Activated CD8-positive, alpha-beta memory T cell treated with anti-CD3 and anti-CD28 coated beads for 36 hours (primary cell): Measurements from ENCODE around the gene COPE. TPM values are rescaled to one million over a fixed set of nuclear protein-coding genes. Genes with fewer than 3 reads are reported as not detected.
"Not testable (repeated sequence)": the region's sequence is repeated elsewhere in the genome, so short reads cannot be mapped to it uniquely, and the experiment has no call there.

ENCODE experiments used
- CTCF ChIA-PET: fragments of 350-600 bp; sonication (Branson Sonifier 250); formaldehyde crosslinking; loops from one replicate; lab custom pipeline; 2021; ENCODE audit warnings: antibody characterized with exemption; lab: Charles Lee
- POLR2A ChIA-PET: fragments of 350-600 bp; sonication (Branson Sonifier 250); formaldehyde crosslinking; loops from one replicate; lab custom pipeline; 2021; ENCODE audit warnings: antibody characterized with exemption; lab: Charles Lee
- total RNA-seq, 2 experiments: library from RNA; stranded (reverse); gene quantifications; one replicate each; pipeline ENCODE4 v1.2.3, GENCODE V29; 2021

The COPE gene
- total RNA-seq, 2 experiments from 2014 or later: 164 to 184 TPM

DNA sequence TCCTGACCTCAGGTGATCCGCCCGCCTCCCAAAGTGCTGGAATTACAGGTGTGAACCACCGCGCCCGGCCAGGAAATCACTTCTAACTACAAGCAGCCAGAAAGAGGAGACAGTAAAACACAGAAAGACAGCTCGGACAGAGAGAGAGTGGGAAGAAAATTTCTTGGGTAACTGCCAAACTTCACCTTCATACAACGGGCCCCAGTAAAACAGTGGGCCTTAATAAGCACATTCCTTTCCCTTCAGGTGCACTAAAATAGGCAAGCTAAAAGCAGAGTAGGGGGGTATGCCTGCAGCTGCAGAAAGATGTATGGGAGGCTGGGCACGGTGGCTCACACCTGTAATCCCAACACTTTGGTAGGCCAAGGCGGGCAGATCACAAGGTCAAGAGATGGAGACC is 1.6 kb downstream of the COPE start:
- ChIA-PET CTCF (interaction anchor here (0.7 to 2.1 kb wide), 2 partner anchors 53 to 69 kb away, joined by 3 to 5 read pairs; no protein-coding TSS in a partner anchor), POLR2A (interaction anchor here (0.7 kb wide), 1 partner anchor 65 kb away, joined by 3 read pairs; no protein-coding TSS in a partner anchor)

DNA sequence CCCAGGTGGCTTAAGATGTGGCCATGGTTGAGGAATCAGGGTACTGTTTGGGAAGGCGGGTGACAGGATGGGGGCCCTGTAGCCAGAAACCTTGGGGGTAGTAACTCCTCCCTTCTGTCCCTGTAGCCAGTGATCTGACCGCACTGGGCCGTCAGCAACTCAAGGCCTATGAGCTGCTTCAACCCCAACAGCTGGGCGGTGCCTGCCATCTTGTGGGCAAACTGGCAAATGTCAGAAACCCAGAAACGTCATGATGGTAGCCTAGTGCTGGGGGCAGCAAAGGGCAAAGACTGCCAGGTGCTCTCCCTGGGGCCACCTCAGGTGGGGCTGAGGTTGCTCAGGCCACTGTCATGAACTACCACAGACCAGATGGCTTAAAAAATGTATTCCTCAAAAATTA is 3.5 kb downstream of the COPE start:
- CTCF ChIA-PET: no interaction called here
- POLR2A ChIA-PET: no interaction called here

DNA sequence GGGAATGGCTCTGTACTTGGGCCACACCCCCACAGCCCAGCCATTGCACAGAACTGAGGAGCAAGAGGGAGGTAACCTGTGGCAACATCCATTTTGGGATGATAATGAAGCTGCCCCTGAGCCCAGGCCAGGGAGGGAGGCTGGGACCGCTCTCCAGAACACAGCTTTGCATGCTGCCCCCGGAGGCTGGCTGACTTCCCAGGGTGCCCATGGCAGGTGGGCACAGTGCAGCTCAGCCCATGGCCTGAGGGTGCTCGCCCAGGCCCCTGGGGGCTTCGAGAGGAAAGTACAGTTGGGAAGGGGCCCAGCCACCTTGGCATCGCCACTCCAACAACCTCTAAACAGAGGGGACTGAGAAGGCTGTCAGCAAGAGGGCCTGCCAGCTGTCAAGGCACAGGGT is 5.7 kb downstream of the COPE start:
- ChIA-PET POLR2A (no interaction called here), CTCF (no interaction called here)

DNA sequence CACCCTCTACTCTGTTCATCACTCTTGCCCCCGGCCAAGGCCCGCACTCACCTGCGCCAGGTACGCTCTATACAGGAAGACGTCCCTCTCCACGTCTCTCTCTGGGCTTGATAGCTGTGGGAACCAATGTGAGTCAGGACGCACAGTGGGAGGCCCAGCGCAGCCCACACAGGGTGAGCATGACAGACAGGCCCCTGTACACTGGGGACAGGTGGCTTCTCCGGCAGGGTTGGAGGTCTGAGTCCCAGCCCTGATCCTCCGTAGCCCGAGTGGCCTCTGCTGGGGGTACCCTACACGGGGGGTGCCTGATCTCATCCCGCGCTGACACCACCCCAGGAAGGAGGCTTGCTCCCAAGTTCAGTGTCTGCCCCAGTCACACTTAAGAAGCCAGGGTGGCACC is 6.3 kb downstream of the COPE start:
- CTCF ChIA-PET: no interaction called here
- POLR2A ChIA-PET: no interaction called here

DNA sequence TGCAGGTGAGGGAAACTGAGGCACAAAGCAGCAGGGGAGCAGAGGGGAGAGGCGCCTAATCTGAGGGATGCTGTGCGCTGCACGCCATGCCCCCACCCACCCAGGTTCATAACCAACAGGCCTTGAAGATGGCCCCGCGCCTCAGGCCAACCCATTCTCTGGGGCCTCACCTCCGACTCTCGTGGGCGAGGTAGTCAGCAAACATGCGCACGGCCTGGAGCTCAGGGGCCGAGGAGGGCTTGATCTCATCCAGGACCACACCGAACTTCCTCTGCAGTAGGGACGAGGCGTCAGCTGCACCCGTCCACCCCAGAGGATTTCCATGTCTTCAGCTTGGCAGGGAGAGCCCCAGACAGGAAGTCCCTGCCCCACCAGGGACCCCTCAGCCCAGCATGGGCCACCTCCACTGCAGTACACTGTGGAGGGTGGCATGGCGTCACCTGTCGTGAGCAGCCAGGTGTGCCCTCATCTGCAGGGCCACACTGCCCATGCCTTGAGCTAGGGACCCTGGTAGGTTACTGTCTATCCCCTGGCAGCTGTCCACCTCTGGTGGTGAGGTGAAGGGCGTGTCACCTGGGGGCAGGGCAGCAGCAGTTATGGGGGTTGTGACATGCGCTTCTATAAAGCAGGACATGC is 8.3 kb downstream of the COPE start:
- ChIA-PET POLR2A (interaction anchor here (1.6 kb wide), 1 partner anchor 9 kb away, joined by 3 read pairs; the partner anchor contains the start of gene DDX49), CTCF (no interaction called here)

DNA sequence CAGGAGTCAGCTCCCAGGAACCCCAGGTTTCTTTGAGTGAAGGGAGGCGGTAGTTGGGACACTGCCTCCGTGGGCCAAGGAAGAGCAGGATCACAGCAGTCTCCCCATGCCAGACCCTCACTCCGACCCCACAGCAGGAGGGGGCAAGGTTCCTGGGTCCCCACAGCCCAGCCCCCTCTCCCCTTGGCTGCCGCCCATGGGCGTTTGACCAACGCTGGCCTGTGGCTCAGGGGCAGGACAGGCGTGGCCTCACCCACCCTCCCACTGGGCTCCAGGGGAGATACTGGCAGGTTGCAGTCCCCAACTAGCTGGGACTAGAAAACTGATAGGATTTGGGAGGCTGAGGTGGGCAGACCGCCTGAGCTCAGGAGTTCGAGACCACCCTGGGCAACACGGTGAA is 9.2 kb downstream of the COPE start:
- POLR2A ChIA-PET: interaction anchor here (1.6 kb wide), 1 partner anchor 10 kb away, joined by 3 read pairs; the partner anchor contains the start of gene DDX49
- CTCF ChIA-PET: no interaction called here

DNA sequence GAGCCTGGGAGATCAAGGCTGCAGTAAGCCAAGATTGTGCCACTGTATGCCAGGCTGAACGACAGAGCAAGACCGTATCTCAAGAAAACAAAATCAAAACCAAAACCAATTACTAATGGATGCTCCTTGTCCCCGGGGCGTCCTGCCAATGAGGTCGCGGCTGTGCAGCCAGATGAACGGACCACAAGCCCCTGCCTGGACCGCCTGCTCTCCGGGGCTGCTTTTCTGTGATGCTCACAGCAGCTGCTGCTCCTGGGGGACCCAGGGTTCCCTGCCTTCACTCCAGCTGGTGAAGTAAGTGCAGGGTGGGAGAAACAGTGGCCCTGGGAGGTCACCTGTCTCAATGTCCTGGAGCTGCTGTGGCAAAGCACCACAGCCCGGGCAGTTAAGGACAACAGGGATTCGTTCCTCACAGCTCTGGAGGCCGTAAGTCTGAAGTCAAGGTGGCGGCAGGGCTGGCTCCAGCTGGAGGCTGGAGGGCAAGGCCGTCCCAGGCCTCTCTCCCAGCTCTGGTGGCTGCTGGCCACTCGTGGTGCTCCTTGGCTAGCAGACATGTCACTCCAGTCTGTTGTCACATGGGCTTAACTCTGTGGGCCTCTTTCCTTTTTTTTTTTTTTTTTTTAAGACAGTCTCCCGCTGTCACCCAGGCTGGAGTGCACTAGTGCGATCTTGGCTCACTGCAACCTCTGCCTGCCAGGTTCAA is 10.1 kb downstream of the COPE start:
- ChIA-PET CTCF (no interaction called here), POLR2A (no interaction called here)

DNA sequence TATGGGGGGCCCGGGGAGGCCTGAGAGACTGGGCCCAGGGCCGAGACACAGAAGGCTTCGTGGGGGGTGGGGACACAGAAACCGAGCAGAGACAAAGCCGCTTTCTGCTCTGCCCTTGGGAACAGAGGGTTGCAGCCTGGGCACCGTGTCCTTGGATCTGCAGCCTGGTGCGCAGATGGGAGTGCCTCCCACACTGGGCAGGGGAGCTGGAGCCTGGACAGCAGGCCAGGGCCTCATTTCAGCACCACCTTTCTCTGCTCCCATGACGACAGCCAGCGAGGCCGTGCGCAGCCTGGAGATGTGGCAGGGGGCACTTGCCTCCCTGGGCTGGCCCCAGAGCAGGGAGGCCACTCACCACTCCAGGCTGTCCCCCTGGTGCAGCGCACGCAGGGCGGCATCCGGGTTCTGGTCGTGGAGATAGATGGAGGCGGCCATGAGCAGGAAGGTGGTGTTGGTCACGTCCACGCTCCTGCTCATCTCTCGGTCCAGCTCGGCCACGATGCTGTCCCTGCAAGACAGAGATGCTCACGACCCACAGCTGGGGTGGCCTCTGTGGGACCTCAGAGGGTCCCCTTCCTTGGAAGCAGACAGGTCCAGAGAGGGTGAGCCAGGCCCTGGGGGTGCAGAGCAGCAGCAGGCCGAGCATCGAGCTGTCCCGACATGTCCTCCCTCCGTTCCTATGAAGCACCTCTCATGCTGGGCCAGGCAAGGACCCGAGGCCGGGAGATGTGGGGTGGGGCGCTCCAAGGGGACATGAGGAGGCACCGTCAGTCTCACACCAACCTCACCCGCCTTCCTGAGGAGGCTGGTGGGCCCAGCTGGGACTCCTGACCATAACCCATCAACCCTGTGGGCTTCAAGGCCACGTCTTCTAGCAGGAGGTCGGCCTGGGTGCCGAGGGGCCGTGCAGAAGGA is 12.3 kb downstream of the COPE start:
- ChIA-PET CTCF (no interaction called here), POLR2A (no interaction called here)

DNA sequence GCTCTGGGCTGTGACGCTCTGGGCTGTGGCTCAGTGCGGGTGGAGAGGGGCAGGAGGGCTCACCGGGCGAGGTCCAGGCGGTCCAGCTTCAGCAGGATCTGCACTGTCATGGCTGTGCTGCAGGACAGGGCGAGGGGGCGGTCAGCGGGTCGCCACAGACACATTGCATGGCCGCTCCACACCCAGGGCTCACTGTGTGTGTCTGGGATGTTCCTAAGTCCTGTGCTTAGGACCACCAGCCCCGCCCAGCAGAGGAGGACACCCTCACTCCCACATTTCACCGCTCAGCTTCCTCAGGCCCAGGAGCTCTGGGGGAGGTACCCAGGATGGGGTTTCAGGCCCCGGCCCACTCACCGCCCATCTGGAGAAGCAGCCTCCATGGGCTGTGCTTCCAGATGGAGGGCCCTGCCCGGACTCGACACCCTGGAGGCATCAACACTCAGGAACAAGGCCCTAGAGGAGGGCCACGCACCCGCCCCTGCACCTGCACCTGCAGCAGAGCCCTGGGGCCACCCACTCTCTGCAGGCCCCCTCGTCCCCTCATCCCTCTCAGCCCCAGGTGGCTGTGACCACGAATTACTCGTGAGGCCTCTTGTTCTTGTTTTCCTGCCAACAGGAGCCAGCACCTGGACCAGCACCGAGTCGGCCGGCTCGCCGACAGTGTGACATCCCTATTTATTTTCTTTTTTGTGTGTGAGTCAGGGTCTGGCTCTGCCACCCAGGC is 13.5 kb downstream of the COPE start:
- ChIA-PET CTCF (no interaction called here), POLR2A (no interaction called here)

DNA sequence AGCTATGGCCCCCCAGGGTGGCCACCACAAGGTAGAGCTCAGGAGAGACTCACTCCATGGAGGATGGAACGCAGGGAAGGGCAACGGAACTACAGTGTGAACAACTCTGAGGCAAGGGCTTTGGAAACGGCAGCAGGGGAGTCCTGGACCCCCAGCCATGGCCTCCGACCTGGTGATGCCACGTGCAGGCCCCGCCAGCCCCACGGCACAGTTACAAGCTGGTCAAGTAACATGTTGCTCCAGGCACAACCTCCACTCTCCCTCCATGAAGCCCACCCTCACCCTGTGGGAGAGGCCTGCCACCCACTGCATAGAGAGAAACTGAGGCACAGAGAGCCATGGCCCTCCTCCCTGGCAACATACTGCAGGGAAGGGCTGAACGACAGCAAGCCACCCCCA is 14.1 kb downstream of the COPE start:
- ChIA-PET POLR2A (no interaction called here), CTCF (interaction anchor here (1.2 to 1.5 kb wide), 2 partner anchors 25 to 316 kb away, joined by 3 to 4 read pairs; partner anchors contain the start of gene REX1BD)

DNA sequence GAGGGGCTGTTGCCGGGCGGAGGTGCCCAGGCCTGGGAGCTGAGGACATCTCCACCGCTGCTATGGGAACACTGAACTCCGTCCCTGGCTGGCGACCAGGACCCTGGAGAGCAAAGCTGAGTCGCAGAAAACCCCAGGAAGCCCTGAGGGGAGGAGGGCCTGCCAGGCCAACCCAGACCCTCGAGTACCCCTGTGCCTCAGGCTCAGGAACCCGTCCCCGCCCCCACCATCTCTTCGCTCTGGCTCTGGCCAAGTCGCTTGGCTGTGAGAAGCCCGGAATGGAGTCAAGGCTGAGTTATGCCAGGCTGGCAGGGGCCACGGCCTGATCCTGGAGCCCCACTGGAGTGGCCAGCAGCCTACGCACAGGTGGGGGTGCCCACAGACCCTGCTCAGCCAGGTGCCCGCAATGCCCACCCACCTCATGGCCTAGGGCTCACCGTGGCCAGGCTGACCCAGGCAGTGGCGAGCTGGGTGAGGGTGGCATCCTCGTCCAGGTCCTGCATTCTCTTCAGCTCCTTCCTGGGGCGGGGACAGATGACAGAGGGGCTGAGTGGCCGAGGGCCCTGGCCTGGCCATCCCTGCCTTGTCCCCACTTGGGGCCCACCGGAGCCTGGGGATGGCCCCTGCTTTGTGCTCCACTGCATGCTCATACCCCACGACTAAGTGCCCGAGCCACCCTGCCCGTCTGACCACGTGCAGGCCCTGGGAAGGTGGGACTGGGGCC is 14.7 kb downstream of the COPE start:
- CTCF ChIA-PET: interaction anchor here (1.2 to 1.5 kb wide), 2 partner anchors 24 to 315 kb away, joined by 3 to 4 read pairs; partner anchors contain the start of gene REX1BD
- POLR2A ChIA-PET: no interaction called here

DNA sequence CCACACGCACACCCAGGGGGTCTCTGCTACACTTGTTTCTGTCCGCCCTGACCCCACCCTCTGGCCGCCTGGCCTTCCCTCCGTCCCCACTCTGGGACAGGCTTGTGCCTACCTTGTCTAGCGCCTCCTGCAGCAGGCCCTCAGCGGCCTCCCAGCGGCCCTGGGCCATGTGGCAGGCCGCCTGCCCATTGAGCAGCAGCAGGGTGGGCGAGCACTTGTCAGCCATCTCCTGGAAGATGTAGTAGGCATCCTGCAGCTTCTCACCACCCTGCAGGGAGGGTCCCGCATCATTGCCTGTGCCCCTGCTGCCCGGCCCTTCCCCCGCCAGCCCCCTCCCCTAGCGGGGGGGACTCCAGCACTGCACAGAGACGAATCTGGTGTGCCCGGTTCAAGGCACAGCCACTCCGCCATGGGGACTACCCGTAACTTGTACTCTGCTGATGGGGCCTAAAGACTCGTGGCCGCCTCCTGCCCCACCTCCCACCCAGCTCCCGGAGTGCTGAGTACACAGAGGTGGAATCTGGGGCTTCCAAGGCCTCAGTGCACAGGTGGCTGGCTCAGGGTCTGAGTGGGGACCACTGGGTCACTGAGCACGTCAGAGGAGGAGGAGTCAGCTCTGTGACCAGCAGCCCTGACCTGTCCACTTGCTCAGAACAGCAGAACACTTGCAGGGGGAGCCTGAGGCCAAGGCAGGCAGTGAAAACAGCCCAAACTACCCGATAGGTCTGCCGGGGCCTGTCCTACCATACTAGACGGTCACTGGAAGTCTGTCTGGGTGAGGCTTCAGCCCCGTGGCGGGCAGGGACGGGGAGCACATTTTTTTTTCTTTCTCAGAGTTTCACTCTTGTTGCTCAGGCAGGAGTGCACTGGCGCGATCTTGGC is 15.8 kb downstream of the COPE start:
- POLR2A ChIA-PET: interaction anchor here (0.5 to 0.6 kb wide), 2 partner anchors 59 to 333 kb away, joined by 3 to 8 read pairs; no protein-coding TSS in a partner anchor
- CTCF ChIA-PET: interaction anchor here (1.2 to 1.5 kb wide), 2 partner anchors 23 to 314 kb away, joined by 3 to 4 read pairs; partner anchors contain the start of gene REX1BD

DNA sequence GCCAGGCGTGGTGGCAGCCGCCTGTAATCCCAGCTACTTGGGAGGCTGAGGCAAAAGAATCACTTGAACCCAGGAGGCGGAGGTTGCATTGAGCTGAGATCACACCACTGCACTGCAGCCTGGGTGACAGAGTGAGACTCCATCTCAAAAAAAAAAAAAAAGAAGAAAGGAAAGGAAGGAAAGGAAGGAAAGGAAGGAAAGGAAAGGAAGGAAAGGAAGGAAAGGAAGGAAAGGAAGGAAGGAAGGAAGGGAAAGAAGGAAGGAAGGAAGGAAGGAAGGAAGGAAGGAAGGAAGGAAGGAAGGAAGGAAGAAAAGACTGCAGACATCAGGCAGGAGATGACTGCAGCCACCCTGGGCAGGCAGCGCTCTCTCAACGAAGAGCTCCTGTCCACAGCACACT is 16.7 kb downstream of the COPE start:
- POLR2A ChIA-PET: interaction anchor here (0.5 to 0.6 kb wide), 2 partner anchors 163 to 332 kb away, joined by 3 to 8 read pairs; no protein-coding TSS in a partner anchor
- CTCF ChIA-PET: not testable (repeated sequence)

DNA sequence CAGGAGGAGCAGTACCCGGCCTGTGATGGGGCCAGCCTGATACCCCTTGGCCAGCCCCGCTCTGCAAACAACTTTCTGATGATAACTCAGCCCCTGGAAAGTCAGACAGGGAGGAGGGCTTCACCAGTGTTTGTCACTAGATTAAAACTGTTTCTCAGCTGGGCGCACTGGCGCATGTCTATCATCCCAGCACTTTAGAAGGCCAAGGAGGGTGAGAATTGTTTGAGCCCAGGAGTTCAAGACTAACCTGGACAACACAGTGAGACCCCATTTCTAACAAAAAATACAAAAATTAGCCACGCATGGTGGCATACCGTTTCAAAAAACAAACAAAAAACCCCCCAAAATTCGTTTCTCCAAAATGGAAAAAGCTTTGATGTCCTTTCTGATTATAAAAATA is 17.7 kb downstream of the COPE start:
- CTCF ChIA-PET: no interaction called here
- POLR2A ChIA-PET: interaction anchor here (0.6 kb wide), 1 partner anchor 29 kb away, joined by 6 read pairs; no protein-coding TSS in a partner anchor

DNA sequence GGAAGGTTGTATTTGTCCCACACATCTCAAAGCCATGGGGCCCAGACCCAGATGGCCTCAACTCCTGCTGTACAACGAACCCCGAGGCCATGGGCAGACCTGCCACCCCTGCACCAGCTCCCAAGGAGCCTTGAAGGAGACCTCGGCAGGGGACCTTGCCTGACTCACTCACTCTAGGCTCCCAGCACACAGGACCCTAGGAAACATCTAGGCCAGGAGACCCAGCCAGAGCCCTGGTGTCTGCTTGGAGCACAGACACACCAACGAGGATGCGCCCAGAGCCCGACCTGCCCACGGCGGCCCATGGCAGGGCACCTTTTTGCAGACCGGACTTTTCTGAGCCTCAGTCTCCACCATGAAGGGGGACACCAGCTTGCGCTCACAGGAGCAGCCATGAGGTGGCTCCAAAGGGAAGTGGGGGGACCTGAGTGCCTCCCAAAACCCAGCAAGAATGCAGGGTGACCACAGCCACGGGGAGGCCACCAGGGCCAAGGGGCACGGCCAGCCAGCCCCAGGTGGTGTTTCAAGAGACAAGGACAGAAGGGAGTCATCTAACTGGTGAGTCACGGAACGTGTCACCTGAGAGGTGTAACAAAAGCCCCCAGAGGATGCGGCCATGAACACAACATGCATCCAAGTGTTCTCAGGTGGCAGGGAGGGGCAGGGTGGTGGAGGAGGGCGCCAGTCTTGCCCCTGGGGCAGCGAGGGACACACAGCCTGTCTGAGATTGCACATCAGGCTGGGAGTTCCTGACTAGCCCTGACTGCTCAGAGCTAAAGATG is 18.3 kb downstream of the COPE start:
- ChIA-PET POLR2A (no interaction called here), CTCF (no interaction called here)
